OCI-LY3 (cell line): ENCODE measurements around the gene DNAH11.

Source experiments
- EZH2phosphoT487 ChIP-seq: fragments of 200-600 bp; shearing (Covaris generic); IDR thresholded peaks from 2 replicates; pipeline ENCODE4 v1.6.1; 2018; ENCODE audit warnings: antibody characterized with exemption, mixed run types, low read depth
- TF ChIP-seq, protein P1 (sequence below): fragments of 200-600, 300-600 bp; sonication (generic); IDR thresholded peaks from 2 replicates; pipeline ENCODE4 v1.5.1; 2014; ENCODE audit warnings: antibody characterized with exemption, low read length, low read depth

DNA sequence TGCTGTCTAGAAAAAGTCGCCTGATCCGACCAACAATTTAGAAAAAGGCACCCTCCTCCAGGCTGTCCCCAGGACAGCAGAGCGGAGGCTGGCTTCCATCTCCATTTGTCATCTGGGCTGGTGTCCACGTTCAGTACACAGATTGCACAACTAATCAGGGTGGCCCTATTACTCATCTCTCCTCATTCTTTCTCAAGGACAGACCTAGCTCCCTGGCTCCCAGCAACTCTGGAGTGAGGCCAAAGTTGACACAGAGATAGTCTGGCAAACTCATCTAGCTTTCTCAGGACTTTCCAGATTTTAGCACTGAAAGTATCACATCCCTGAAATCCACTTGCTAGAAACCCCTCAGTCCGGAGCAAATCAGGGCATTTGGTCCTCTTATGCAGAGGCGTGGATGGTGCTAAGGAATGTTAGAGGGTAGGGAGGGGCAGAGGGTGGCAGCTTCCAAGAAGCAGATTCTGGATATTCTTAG, 75.1 kb downstream of the DNAH11 start:
- TF ChIP-seq, protein P1, sequence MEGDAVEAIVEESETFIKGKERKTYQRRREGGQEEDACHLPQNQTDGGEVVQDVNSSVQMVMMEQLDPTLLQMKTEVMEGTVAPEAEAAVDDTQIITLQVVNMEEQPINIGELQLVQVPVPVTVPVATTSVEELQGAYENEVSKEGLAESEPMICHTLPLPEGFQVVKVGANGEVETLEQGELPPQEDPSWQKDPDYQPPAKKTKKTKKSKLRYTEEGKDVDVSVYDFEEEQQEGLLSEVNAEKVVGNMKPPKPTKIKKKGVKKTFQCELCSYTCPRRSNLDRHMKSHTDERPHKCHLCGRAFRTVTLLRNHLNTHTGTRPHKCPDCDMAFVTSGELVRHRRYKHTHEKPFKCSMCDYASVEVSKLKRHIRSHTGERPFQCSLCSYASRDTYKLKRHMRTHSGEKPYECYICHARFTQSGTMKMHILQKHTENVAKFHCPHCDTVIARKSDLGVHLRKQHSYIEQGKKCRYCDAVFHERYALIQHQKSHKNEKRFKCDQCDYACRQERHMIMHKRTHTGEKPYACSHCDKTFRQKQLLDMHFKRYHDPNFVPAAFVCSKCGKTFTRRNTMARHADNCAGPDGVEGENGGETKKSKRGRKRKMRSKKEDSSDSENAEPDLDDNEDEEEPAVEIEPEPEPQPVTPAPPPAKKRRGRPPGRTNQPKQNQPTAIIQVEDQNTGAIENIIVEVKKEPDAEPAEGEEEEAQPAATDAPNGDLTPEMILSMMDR: no peak
- no peak for TF ChIP-seq EZH2phosphoT487
